ENCODE data around the gene OR6B2.

DNA sequence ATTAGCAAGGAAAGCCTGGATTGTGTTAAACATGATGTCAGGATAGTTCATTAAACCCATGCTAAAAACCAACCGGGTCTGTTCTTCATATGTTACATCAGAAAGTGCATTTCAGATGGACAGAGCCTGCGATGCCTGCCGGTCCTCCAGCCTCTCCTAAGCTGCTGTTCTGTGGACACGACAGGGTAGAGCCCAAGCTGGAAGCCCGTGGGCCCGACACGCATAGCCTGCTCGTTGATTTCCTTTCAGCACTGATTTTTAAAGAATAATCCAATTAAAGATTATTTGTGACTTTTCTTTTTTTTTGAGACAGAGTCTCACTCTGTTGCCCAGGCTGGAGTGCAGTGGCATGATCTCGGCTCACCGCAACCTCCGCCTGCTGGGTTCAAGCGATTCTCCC is 22.3 kb upstream of the OR6B2 start:
- TF ChIP-seq, protein P1, sequence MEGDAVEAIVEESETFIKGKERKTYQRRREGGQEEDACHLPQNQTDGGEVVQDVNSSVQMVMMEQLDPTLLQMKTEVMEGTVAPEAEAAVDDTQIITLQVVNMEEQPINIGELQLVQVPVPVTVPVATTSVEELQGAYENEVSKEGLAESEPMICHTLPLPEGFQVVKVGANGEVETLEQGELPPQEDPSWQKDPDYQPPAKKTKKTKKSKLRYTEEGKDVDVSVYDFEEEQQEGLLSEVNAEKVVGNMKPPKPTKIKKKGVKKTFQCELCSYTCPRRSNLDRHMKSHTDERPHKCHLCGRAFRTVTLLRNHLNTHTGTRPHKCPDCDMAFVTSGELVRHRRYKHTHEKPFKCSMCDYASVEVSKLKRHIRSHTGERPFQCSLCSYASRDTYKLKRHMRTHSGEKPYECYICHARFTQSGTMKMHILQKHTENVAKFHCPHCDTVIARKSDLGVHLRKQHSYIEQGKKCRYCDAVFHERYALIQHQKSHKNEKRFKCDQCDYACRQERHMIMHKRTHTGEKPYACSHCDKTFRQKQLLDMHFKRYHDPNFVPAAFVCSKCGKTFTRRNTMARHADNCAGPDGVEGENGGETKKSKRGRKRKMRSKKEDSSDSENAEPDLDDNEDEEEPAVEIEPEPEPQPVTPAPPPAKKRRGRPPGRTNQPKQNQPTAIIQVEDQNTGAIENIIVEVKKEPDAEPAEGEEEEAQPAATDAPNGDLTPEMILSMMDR (IDR thresholded peaks at IDR 0.05) = no peak
- no peak for TF ChIP-seq POLR2A (IDR thresholded peaks at IDR 0.05)
- TF ChIP-seq POLR2AphosphoS5 (IDR thresholded peaks at IDR 0.05) = no peak
- no peak for TF ChIP-seq EP300 (IDR thresholded peaks at IDR 0.05)
